ENCODE data around the gene USP3. TPM values are rescaled to one million over a fixed set of nuclear protein-coding genes. Genes with fewer than 3 reads are reported as not detected.
A peak's percentile ranks its signal among the peaks of the same experiment; 100 is the strongest.

The USP3 gene
- total RNA-seq, 4 donors from 2014 or later = 36.6 to 50.3 (median 45.5) TPM

- no peaks in the 10 kb centered on the region for H3K4me1 ChIP-seq
- 77 to 100% methylated on average over 2 to 4 of the region's 10 CpGs for WGBS, 2 donors (ENCODE audit: low coverage in 1 of 2)
- no peak overlapping the region for H3K27ac ChIP-seq
- H3K27me3 ChIP-seq = no peaks in the 10 kb centered on the region
- no peak overlapping the region for H3K4me3 ChIP-seq
- H3K9me3 ChIP-seq = no peaks in the 10 kb centered on the region
- no peaks in the 10 kb centered on the region for H3K36me3 ChIP-seq
- no peak for TF ChIP-seq EP300 (IDR thresholded peaks at IDR 0.05)
- TF ChIP-seq POLR2AphosphoS5 (IDR thresholded peaks at IDR 0.05) = no peak
- TF ChIP-seq CTCF (IDR thresholded peaks at IDR 0.05) = no peak
- TF ChIP-seq POLR2A (IDR thresholded peaks at IDR 0.05) = no peak
- no peak for ATAC-seq
Measured at GRCh38 chr15:63545520-63545919, 41.1 kb downstream of the USP3 start.

- Histone ChIP-seq H3K4me1 (peaks cover 10 to 42% (median 11%) of the 10 kb centered on the region in 3 donors), H3K9me3 (no peaks in the 10 kb centered on the region), H3K27ac (peak overlapping the region in 1 of 4 donors; percentile 6), H3K27me3 (no peaks in the 10 kb centered on the region), H3K4me3 (no peak overlapping the region), H3K36me3 (no peaks in the 10 kb centered on the region)
- TF ChIP-seq POLR2AphosphoS5 (IDR thresholded peaks at IDR 0.05) = no peak
- no peak for TF ChIP-seq CTCF (IDR thresholded peaks at IDR 0.05)
- TF ChIP-seq EP300 (IDR thresholded peaks at IDR 0.05) = no peak
- TF ChIP-seq POLR2A (IDR thresholded peaks at IDR 0.05) = no peak
- ATAC-seq = no peak
- WGBS, 2 donors (ENCODE audit: low coverage in 1 of 2) = 54 to 79% methylated on average over 1 of the region's 1 CpG
Measured at GRCh38 chr15:63551400-63551799, 47.0 kb downstream of the USP3 start.

GRCh38 chr15:63553388-63553791 lies 49.0 kb downstream of the USP3 start:
- Histone ChIP-seq H3K4me1 (peaks cover 10 to 56% (median 11%) of the 10 kb centered on the region in 3 donors), H3K36me3 (peaks cover 0 to 10% of the 10 kb centered on the region in 2 donors), H3K27me3 (no peaks in the 10 kb centered on the region), H3K27ac (peak overlapping the region; percentile 60 to 77 (median 72)), H3K9me3 (no peaks in the 10 kb centered on the region), H3K4me3 (peak overlapping the region in 1 of 2 donors; percentile 10)
- ATAC-seq = peak; percentile 71
- WGBS, 2 donors (ENCODE audit: low coverage in 1 of 2) = 0 to 7% methylated on average over 3 of the region's 3 CpGs
- TF ChIP-seq POLR2AphosphoS5 (IDR thresholded peaks at IDR 0.05) = no peak
- no peak for TF ChIP-seq CTCF (IDR thresholded peaks at IDR 0.05)
- TF ChIP-seq POLR2A (IDR thresholded peaks at IDR 0.05) = no peak
- TF ChIP-seq EP300 (IDR thresholded peaks at IDR 0.05) = no peak

GRCh38 chr15:63554337-63554927 lies 50.0 kb downstream of the USP3 start:
- H3K4me3 ChIP-seq = no peak overlapping the region
- 81 to 86% methylated on average over 2 of the region's 2 CpGs for WGBS, 2 donors (ENCODE audit: low coverage in 1 of 2)
- H3K27ac ChIP-seq = no peak overlapping the region
- no peak for TF ChIP-seq CTCF (IDR thresholded peaks at IDR 0.05)
- peaks cover 10 to 57% (median 11%) of the 10 kb centered on the region in 3 donors for H3K4me1 ChIP-seq
- peaks cover 0 to 11% of the 10 kb centered on the region in 2 donors for H3K36me3 ChIP-seq
- no peaks in the 10 kb centered on the region for H3K9me3 ChIP-seq
- ATAC-seq = no peak
- no peaks in the 10 kb centered on the region for H3K27me3 ChIP-seq

GRCh38 chr15:63555507-63555906 lies 51.1 kb downstream of the USP3 start:
- H3K27me3 ChIP-seq = no peaks in the 10 kb centered on the region
- H3K4me3 ChIP-seq = no peak overlapping the region
- peaks cover 0 to 21% of the 10 kb centered on the region in 2 donors for H3K36me3 ChIP-seq
- no peak for ATAC-seq
- H3K27ac ChIP-seq = no peak overlapping the region
- TF ChIP-seq EP300 (IDR thresholded peaks at IDR 0.05) = no peak
- TF ChIP-seq CTCF (IDR thresholded peaks at IDR 0.05) = no peak
- TF ChIP-seq POLR2AphosphoS5 (IDR thresholded peaks at IDR 0.05) = no peak
- TF ChIP-seq POLR2A (IDR thresholded peaks at IDR 0.05) = no peak
- H3K9me3 ChIP-seq = no peaks in the 10 kb centered on the region
- H3K4me1 ChIP-seq = peaks cover 10 to 57% (median 11%) of the 10 kb centered on the region in 3 donors

Data from gastroesophageal sphincter (tissue), 4 donors.